ENCODE results near the gene ITGB2.

GRCh38 chr21:44905728-44906090, 15.0 kb downstream of the ITGB2 start:
- no peak for TF ChIP-seq CTCF (conservative IDR thresholded peaks at IDR 0.05 in 1 of 2, IDR thresholded peaks at IDR 0.05 in 1 of 2; ENCODE audit: low read depth in 1 of 2, low read length in 2 of 2)
- TF ChIP-seq EZH2 (IDR thresholded peaks at IDR 0.05; ENCODE audit: low read length, missing control alignments) = no peak

All from fibroblast of lung (primary cell).